H1 (cell line): ENCODE results near the gene ABHD12. TPM values are rescaled to one million over a fixed set of nuclear protein-coding genes. Genes with fewer than 3 reads are reported as not detected.

Experiments
- CTBP2 ChIP-seq: IDR thresholded peaks from 2 replicates; pipeline ENCODE4 v1.7.0; 2011; ENCODE audit warnings: borderline replicate concordance, mild to moderate bottlenecking, moderate library complexity, mixed read lengths, low read length; ENCODE audit not compliant: insufficient read depth, insufficient read length
- FOSL1 ChIP-seq: IDR thresholded peaks from 2 replicates; pipeline ENCODE4 v1.6.1; 2011; ENCODE audit warnings: mild to moderate bottlenecking, low read depth, low read length, moderate library complexity; ENCODE audit not compliant: insufficient read depth
- JUN ChIP-seq: IDR thresholded peaks from 2 replicates; pipeline ENCODE4 v1.6.1; 2011; ENCODE audit warnings: low read depth, mild to moderate bottlenecking, improper control_type of control experiment, low read length
- KDM5A ChIP-seq: fragments of 200-600 bp; IDR thresholded peaks from 2 replicates; pipeline ENCODE4 v1.7.1; 2012; ENCODE audit warnings: mild to moderate bottlenecking, low read length, inconsistent platforms, mixed read lengths
- NANOG ChIP-seq: IDR thresholded peaks from 2 replicates; pipeline ENCODE4 v1.6.1; 2011; ENCODE audit warnings: low read length, low read depth, mild to moderate bottlenecking, inconsistent platforms; ENCODE audit not compliant: insufficient read depth, poor library complexity, severe bottlenecking
- SIRT6 ChIP-seq: IDR thresholded peaks from one replicate; pipeline ENCODE4 v1.7.1; 2012; ENCODE audit warnings: low read length, inconsistent platforms
- polyA plus RNA-seq, 7 experiments: library from polyadenylated mRNA; depleted of rRNA in 3 of 7; stranded (reverse) in 5 of 7; unstranded in 2 of 7; fragments of >200 nt in 5 of 7; fragments of 200-250 nt in 2 of 7; gene quantifications; 1 replicate in 5 of 7; 2 replicates in 1 of 7; 4 replicates in 1 of 7; pipeline versions ENCODE4 v1.2.1 to v1.2.3, GENCODE V29; 2011 to 2013; ENCODE audit warnings: missing spikeins in 2 of 7, mixed read lengths in 2 of 7
- total RNA-seq: library from RNA; stranded (reverse); fragmentation: NEBNext Ultra II Directional; extraction: Animal tissue kit (Norgen Biotek cat#: 25700); gene quantifications from 2 replicates; pipeline ENCODE4 v1.2.1, GENCODE V29; 2021
- TF ChIP-seq, protein P1 (sequence below): IDR thresholded peaks from 2 replicates; pipeline ENCODE4 v1.6.1; 2012; ENCODE audit warnings: low read length, inconsistent platforms

The ABHD12 gene
- total and polyA plus RNA-seq, 2 of the 8 experiments (the other 6 are each of a cell fraction or from before 2014, with no cell fraction given), result 31.3 to 59.5 TPM

DNA sequence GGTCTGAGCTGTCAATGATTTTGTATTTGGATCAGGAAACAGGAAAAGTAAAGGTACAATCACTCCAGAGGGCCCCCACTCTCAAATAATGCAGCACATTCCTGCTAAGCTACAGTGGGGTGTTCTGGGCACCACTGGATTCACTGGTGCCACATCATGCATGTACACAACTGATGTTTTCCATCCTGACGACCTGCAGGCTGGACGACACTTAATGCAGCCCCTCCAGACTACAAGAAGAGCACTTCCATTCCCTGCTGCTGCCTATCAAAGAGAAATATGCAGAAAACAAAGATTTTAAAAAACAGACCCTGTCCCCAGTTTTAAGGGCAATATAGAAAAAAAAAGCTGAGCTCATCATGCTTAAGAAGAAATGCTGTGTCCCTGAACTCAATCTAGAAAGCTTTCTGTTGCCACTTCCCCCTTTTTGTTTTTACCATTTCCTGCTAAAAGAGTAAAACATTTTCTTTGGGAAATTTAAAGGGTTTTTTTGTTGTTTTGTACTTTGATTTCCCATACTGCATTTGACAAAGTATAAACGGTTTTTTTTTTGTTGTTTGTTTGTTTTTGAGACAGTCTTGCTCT, 35.5 kb downstream of the ABHD12 start (continued):
- TF ChIP-seq CTBP2 (no peak), JUN (no peak), SIRT6 (no peak), FOSL1 (no peak), KDM5A (no peak), NANOG (no peak)
- TF ChIP-seq, protein P1, sequence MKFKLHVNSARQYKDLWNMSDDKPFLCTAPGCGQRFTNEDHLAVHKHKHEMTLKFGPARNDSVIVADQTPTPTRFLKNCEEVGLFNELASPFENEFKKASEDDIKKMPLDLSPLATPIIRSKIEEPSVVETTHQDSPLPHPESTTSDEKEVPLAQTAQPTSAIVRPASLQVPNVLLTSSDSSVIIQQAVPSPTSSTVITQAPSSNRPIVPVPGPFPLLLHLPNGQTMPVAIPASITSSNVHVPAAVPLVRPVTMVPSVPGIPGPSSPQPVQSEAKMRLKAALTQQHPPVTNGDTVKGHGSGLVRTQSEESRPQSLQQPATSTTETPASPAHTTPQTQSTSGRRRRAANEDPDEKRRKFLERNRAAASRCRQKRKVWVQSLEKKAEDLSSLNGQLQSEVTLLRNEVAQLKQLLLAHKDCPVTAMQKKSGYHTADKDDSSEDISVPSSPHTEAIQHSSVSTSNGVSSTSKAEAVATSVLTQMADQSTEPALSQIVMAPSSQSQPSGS, result no peak
